Spleen (tissue), 7 donors: Measurements from ENCODE around the gene SGO2.

Experiments used
- CTCF ChIP-seq, 11 experiments: fragments of 200-600 bp in 7 of 11; fragments of 450-650 bp in 4 of 11; sonication (generic) in 4 of 11; IDR thresholded peaks in 8 of 11; conservative IDR thresholded peaks in 3 of 11; 1 replicate in 7 of 11; 2 replicates in 4 of 11; pipeline versions ENCODE4 v1.4.0 to v1.8.0; 2016 to 2021; ENCODE audit warnings: antibody characterized with exemption in 11 of 11, inconsistent platforms in 4 of 11, mild to moderate bottlenecking in 1 of 11
- POLR2A ChIP-seq, 3 donors: fragments of 450-650 bp; IDR thresholded peaks; one replicate each; pipeline ENCODE4 v1.5.1; 2017; ENCODE audit warnings: antibody characterized with exemption in 3 of 3, mild to moderate bottlenecking in 1 of 3
- POLR2AphosphoS5 ChIP-seq, 3 donors: sonication (generic); formaldehyde crosslinking; IDR thresholded peaks; one replicate each; pipeline ENCODE4 v1.5.1; 2017; ENCODE audit warnings: antibody characterized with exemption in 3 of 3
- donor health status: DM: no; HTN: no; CAD: no; lungs with moderate emphysema.
- donor health status: DM: no; HTN: no; CAD: no.
- donor health status: DM: no; HTN: no; CAD: no.

DNA sequence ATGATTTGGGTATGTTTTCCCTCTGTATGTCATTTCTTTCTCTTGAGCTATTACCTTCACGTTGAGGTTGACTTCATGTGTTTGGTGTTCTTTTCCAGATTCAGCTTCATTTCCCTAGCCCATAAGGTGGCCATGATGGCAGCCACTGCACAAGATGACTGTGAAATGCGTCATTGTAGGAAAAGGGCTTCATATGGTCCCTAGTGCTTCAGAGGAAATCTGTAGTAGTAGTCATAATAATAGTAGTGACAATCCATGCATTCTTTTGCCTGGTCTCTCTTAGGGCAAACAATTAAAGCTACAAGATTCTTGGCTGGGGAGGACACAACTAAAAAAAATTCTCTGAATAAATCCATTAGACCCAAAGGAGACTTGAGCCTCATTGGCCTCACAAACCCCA, 88.2 kb downstream of the SGO2 start:
- no peak for TF ChIP-seq CTCF (IDR thresholded peaks at IDR 0.05 in 8 of 11, conservative IDR thresholded peaks at IDR 0.05 in 3 of 11)
- no peak for TF ChIP-seq POLR2A (IDR thresholded peaks at IDR 0.05)
- no peak for TF ChIP-seq POLR2AphosphoS5 (IDR thresholded peaks at IDR 0.05)
